GM12891 (cell line): ENCODE results near the gene MAB21L4.

Experiments
- DNase-seq: peaks from one replicate; pipeline ENCODE4 v3.0.0; 2011; ENCODE audit warnings: low spot score; ENCODE audit not compliant: insufficient read length
- FAIRE-seq: peaks from 2 replicates; lab custom pipeline; 2011; peaks lifted over from hg19 to GRCh38; lab: Jason Lieb, UNC
- PAX5 ChIP-seq: IDR thresholded peaks from 2 replicates; pipeline ENCODE4 v1.6.1; 2011; ENCODE audit warnings: low read length, moderate library complexity, mild to moderate bottlenecking; ENCODE audit not compliant: insufficient read depth, severe bottlenecking
- POLR2A ChIP-seq: IDR thresholded peaks from 2 replicates; pipeline ENCODE4 v1.6.1; 2011; ENCODE audit warnings: low read depth, low read length, control low read depth
- POLR2AphosphoS5 ChIP-seq: IDR thresholded peaks from 2 replicates; pipeline ENCODE4 v1.6.1; 2011; ENCODE audit warnings: low read depth, low read length, control low read depth
- POU2F2 ChIP-seq: IDR thresholded peaks from 2 replicates; pipeline ENCODE4 v1.6.1; 2011; ENCODE audit warnings: low read depth, mild to moderate bottlenecking, control low read depth, low read length, moderate library complexity
- SPI1 ChIP-seq: IDR thresholded peaks from 2 replicates; pipeline ENCODE4 v1.6.1; 2011; ENCODE audit warnings: low read depth, low read length, control low read depth
- TAF1 ChIP-seq: IDR thresholded peaks from 2 replicates; pipeline ENCODE4 v1.6.1; 2011; ENCODE audit warnings: low read depth, low read length, control low read depth

MAB21L4 gene

GRCh38 chr2:240889601-240890560, 6.1 kb downstream of the MAB21L4 start:
- TF ChIP-seq POLR2A: no peak
- no peak for TF ChIP-seq PAX5
- TF ChIP-seq POLR2AphosphoS5: no peak
- no peak for TF ChIP-seq TAF1
- DNase-seq (no peak), FAIRE-seq (no peak)

GRCh38 chr2:240888890-240889573, 6.9 kb downstream of the MAB21L4 start:
- DNase-seq (no peak), FAIRE-seq (no peak)
- no peak for TF ChIP-seq POLR2A
- no peak for TF ChIP-seq PAX5
- TF ChIP-seq POLR2AphosphoS5: no peak
- TF ChIP-seq SPI1: no peak
- no peak for TF ChIP-seq POU2F2
- no peak for TF ChIP-seq TAF1

GRCh38 chr2:240888130-240888889, 7.6 kb downstream of the MAB21L4 start:
- DNase-seq: no peak
- FAIRE-seq: no peak

GRCh38 chr2:240887631-240888030, 8.3 kb downstream of the MAB21L4 start:
- TF ChIP-seq TAF1: no peak
- TF ChIP-seq POU2F2: no peak
- no peak for TF ChIP-seq POLR2AphosphoS5
- TF ChIP-seq POLR2A: no peak
- TF ChIP-seq SPI1: no peak
- no peak for TF ChIP-seq PAX5

More at GRCh38 chr2:240888130-240888889, 7.6 kb downstream of the MAB21L4 start:
- TF ChIP-seq PAX5: no peak
- no peak for TF ChIP-seq SPI1
- TF ChIP-seq POLR2A: no peak
- no peak for TF ChIP-seq POU2F2
- TF ChIP-seq POLR2AphosphoS5: no peak

GRCh38 chr2:240886678-240887609, 9.0 kb downstream of the MAB21L4 start:
- FAIRE-seq: no peak
- TF ChIP-seq POLR2AphosphoS5: no peak
- TF ChIP-seq POU2F2: no peak
- no peak for TF ChIP-seq SPI1
- no peak for TF ChIP-seq POLR2A
- no peak for TF ChIP-seq TAF1
- no peak for TF ChIP-seq PAX5
- no peak for DNase-seq

More at GRCh38 chr2:240887631-240888030, 8.3 kb downstream of the MAB21L4 start:
- no peak for DNase-seq
- FAIRE-seq: no peak

GRCh38 chr2:240886023-240886565, 9.9 kb downstream of the MAB21L4 start:
- FAIRE-seq (peak; percentile 33), DNase-seq (no peak)
- TF ChIP-seq POLR2AphosphoS5 (no peak), SPI1 (peak; percentile 49; the same call in 1 of the 2 replicates)

GRCh38 chr2:240885566-240885965, 10.4 kb downstream of the MAB21L4 start:
- DNase-seq (no peak), FAIRE-seq (no peak)

GRCh38 chr2:240884745-240885144, 11.2 kb downstream of the MAB21L4 start:
- TF ChIP-seq POLR2A (no peak), PAX5 (no peak), SPI1 (no peak), POU2F2 (no peak), TAF1 (no peak), POLR2AphosphoS5 (no peak)
- no peak for FAIRE-seq
- DNase-seq: no peak

More at GRCh38 chr2:240885566-240885965, 10.4 kb downstream of the MAB21L4 start:
- TF ChIP-seq TAF1: no peak

GRCh38 chr2:240884221-240884620, 11.7 kb downstream of the MAB21L4 start:
- DNase-seq (no peak), FAIRE-seq (no peak)
- TF ChIP-seq POU2F2: no peak
- no peak for TF ChIP-seq POLR2AphosphoS5
- TF ChIP-seq POLR2A: no peak
- no peak for TF ChIP-seq SPI1
- no peak for TF ChIP-seq PAX5
- no peak for TF ChIP-seq TAF1
